HG02981 (cell line): ENCODE data around the gene SLC25A52.
"Not testable (repeated sequence)": the region's sequence is repeated elsewhere in the genome, so short reads cannot be mapped to it uniquely, and the experiment has no call there.

Experiments
- ATAC-seq: cut with Tn5 transposase; IDR thresholded peaks from one replicate; pipeline ENCODE4 v1.9.1; 2021; ENCODE audit warnings: mild to moderate bottlenecking, moderate library complexity; ENCODE audit not compliant: unreplicated experiment

The SLC25A52 gene

GRCh38 chr18:31741097-31741735, 19.5 kb downstream of the SLC25A52 start:
- ATAC-seq: peak; percentile 48

DNA sequence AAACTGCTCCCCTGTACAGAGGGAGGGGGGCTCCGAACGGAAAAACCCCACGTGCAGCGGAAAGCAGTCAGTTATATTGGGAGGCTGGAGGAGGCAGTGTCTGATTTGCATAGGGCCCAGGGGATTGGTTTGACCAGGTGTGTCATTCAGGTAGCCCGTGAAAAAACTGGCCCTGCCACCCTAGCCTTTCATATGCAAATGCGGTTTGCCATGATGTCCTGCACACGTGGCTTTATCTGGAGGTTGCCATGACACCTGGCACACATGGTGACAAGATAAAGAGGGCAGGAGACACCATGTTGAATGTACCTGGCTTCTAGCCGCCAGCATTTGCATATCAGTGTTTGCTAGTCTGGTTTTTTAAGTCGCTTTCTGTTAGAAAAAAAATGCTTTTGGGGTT, 20.5 kb downstream of the SLC25A52 start:
- ATAC-seq: no peak

- no peak for ATAC-seq
Measured at GRCh38 chr18:31739651-31740050, 21.0 kb downstream of the SLC25A52 start.

DNA sequence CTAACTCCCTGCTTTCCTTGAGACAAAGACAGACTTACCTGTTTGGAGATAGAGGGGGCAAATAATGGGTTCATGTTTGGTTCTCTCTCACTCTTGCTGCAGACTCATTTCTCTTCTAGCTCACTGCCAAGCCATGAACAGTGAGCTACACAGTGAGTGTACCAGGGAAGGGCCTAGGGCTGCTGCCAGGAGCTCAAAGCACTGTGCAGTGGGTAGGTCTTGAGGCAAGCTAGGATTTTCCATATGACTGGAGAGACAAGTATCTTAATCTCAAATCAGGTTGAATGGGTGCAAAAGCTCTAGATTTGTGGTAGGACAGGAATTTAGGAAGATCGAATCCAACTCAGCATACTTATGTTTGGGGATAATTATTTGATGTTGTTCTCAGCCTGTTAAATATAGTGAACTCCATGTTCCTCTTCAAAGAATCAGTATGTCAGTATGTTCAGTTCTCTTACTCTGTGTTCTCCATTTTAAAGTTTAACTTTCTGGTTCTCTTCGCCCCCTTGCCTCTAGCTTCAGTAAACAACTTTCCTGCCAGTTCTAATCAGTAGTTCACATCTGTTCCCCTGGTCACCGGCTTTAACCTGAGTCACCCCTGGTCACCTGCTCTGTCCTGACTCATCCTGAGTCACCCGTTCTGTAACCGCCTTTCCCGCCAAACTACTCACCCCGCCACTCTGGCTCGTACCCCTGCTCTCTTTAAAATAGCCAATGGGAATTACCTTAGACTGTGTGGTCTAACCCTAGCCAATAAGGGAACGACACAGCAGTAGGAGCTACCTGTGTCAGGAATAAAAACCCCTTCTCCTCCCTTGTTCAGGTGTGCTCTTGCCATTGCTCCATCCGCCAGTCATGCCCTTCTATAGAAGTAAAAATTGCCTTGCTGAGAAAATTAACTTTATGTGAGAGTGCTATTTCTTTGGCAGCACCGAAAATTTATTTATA, 21.9 kb downstream of the SLC25A52 start:
- no peak for ATAC-seq

GRCh38 chr18:31736630-31737029, 24.1 kb downstream of the SLC25A52 start:
- ATAC-seq: peak; percentile 65

DNA sequence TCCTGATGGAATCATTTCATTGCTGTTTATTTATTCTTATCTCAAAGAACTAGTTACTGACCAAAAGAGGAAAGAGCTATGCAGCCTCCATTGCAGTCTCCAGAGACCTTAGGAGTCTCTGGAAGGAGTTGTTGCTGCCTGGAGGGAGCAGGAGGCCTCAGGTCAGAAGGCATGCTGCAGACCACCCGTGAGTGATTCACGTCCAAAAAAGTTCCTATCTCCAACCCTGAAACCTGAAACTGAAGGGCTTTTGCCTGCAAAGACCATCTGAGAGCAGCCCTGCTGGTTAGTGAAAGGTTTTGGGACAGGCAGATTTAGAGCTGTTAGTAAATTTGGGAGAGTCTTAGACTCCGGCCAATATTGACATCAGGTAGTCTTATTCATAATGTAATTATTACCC, 29.1 kb downstream of the SLC25A52 start:
- no peak for ATAC-seq

DNA sequence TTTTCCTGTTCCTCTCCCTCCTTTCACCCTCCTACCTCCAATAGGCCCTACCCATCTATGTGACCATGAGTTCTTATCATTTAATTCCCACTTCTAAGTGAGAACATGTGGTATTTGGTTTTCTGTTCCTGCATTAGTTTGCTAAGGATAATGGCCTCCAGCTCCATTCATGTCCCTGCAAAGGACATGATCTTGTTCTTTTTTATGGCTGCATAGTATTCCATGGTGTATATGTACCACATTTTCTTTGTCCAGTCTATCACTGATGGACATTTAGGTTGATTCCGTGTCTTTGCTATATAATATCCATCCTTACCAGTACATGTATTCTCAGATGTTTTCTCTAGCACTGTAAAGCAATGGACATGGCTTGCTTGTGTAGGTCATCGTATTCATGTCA, 31.5 kb downstream of the SLC25A52 start:
- ATAC-seq: not testable (repeated sequence)

DNA sequence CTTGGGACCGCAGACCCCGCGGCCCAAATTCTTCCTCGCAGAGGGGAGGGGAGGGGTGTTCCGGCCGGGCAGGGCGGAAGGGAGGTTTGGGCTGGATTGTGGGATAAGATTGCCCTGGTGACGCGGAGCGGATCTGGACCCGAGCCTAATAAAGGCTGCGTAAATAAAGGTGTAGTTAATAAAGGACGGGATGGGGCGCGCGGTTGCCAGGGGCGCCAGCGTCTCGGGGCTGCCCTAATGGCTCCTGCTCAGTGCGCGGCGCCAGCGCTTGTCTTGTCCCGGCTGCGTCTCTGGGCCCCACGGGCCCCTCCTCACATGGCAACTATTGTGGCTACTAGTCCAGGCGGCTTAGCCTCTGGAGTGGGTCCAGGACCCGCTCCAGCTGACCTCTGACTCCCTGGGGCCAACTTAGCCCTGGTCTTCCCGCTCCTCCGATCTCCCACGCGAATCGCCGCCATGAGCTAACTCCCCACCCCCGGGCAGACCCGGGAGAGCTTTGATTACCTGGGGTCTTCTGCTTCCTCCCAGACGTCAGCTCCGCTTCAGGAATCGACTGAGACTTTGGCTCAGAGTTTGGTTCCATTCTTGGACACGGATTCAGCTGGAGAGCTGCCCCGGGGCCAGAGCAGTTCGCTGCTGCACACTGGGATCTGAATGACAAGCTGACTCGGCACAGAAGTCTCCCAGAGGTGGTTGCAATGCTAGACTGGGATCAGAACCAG, 36.5 kb downstream of the SLC25A52 start:
- ATAC-seq: no peak

GRCh38 chr18:31723639-31723989, 37.1 kb downstream of the SLC25A52 start:
- no peak for ATAC-seq

- peak; percentile 93 for ATAC-seq
Measured at GRCh38 chr18:31722369-31722957, 38.2 kb downstream of the SLC25A52 start.

- no peak for ATAC-seq
Measured at GRCh38 chr18:31721601-31722000, 39.1 kb downstream of the SLC25A52 start.

GRCh38 chr18:31720867-31721266, 39.8 kb downstream of the SLC25A52 start:
- ATAC-seq: no peak

DNA sequence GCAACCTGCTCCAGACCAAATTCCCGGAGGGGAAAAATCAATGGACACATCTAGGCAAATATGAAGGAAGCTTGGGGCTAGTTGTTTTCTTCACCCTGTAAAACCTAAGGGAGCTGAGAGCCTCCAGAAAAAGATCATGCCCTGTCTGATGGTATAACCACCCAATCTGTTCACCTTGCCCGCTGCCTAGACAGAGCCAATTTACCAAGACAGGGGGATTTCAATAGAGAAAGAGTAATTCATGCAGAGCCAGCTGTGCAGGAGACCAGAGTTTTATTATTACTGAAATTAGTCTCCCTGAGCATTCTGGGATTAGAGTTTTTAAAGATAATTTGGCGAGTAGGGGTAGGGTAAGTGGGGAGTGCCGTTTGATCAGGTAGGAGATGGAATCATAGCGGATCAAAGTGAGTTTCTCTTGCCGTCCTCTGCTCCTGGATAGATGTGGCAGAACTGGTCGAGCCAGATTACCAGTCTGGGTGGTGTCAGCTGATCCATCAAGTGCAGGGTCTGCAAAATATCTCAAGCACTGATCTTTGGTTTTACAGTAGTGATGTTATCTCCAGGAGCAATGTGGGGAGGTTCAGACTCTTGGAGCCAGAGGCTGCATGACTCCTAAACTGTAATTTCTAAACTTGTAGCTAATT, 41.2 kb downstream of the SLC25A52 start:
- no peak for ATAC-seq

DNA sequence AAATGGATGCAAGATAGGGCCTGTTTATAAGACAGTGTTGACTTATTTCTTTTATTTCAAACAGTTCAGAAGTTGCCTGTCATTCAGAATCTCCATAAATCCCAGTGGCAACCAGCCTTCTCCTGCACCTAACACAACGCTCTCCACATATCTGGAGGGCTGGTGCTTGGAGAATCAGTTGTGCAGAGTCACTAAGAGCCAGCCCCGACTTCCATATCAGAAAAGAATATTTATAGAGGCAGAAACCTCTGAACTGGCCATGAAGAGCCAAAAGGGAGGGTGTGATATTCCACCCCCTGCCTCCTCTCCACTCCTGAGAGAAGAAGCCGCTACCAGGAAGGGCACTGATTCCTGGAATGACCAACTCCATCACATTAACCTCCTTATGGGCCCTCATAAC, 42.3 kb downstream of the SLC25A52 start:
- ATAC-seq: no peak

- peak; percentile 61 for ATAC-seq
Measured at GRCh38 chr18:31716362-31716761, 44.3 kb downstream of the SLC25A52 start.

DNA sequence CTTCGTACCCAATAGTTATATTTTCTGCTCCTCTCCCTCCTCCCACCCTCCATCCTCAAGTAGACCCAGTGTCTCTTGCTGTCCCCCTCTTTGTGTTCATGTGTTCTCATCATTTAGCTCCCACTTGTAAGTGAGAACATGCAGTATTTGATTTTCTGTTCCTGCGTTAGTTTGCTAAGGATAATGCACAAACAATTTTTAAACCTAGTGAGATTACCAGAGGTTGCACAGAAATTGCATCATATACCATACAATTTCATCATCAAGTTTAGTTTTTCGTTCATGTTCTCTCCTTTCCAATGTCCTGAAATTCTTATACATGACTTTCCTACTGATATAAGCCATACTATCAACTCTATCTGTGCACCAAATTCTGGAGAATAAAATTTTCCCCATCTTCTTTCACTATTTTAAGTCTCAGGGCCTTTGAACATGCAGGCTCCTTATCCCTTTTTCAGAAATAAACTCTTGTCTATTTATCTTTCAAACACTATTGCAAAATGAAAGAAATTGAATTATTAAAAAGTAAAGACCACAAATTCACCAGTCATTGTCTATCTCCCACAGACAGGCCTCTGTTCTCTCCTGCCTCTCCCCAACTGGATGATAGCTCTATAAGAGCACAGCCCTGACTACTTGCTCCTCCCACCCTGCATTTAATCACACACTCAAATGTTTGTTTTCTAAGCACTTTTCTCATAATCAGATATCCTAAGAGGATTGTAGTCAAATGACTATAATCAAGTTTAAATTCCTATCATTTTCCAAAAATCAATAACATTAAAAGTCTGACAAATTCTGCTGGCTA, 49.1 kb downstream of the SLC25A52 start:
- ATAC-seq: no peak

DNA sequence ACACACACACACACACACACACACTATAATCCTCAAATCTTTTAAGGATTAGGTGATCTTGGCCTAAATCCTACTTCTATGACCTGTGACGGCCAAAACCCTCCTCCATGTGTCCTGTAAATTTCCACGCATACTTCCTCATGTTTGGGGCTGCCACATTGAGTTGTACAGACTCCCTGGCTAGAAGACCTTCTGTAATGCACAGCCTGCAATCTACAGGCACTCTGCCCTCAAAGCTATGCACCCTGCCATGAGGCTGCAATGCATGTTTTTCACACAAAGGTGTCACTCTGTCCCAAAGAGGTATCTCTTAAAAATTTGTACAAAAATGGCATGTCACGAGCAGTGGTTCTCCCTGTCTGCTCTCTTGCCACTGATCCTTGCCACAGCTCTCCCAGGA, 49.9 kb downstream of the SLC25A52 start:
- no peak for ATAC-seq
